CD4-positive, alpha-beta T cell treated with Interleukin-10 for 1 hour (primary cell): Measurements from ENCODE around the gene ZNF607.
"Not testable (repeated sequence)": the region's sequence is repeated elsewhere in the genome, so short reads cannot be mapped to it uniquely, and the experiment has no call there.

Experiments
- DNase-seq: peaks from one replicate; pipeline ENCODE4 v3.0.0-alpha.2; 2020

Gene ZNF607

DNA sequence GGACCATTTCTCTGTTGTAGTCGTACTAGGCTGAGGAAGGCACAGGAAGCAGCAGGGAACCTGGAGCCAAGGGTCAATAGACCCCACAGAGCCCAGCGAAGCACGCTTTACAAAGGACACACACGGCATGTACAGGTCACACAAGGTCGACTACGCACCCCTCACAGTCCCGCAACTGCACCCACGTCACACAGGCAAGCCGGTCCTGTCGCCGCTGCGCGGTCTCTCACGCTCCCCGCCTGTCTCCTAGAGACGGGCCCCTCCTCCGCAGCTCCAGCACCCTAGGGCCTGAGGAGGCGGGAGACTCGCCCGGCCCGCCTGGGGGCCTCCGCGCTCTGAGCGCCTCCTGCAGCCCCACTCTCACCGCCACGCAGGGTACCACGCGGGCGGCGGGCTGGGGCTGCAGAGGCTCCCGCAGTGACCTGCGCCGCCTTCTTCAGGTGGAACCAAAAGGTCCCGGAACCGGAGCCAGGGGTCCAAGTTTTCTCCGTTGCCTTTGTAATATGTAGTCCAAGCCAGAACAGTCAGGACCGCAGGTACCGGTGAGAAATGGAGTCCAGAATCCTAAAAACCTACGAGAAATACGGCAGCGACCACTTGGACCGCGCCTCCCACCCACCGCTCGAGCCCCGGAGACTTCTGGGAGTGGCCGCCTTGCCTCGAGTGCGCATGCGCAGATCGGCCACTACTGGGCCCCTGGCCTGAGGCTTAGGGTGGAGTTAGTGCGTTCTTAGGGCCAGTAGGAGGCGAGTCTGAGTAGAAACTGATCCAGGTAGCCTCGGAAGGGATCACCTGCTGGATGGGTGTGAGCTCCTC is at the start of gene ZNF607:
ZNF607 (minus strand) TSS at position 651 of the 816 bp plus-strand sequence. CDS start 8,143 bp downstream, outside the sequence.
- peak; percentile 89 for DNase-seq

DNA sequence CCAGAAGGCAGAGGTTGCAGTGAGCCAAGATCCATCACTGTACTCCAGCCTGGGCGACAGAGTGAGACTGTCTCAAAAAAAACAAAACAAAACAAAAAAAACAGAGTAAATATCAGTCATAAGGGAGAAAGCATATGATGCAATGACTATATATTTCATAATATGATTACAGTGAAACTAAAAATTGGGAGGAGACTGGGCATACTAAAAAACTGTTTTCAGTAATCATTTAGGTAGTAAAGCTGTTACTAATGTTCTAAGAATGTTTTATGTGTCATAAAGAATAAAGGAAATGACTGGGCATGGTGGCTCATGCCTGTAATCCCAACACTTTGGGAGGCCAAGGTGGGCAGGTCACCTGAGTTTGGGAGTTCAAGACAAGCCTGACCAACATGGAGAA is 43.9 kb upstream of the ZNF607 start:
- DNase-seq: no peak

DNA sequence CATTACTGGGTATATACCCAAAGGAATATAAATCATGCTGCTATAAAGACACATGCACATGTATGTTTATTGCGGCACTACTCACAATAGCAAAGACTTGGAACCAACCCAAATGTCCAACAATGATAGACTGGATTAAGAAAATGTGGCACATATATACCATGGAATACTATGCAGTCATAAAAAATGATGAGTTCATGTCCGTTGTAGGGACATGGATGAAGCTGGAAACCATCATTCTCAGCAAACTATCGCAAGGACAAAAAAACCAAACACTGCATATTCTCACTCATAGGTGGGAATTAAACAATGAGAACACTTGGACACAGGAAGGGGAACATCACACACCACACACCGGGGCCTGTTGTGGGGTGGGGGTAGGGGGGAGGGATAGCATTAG is 38.1 kb upstream of the ZNF607 start:
- DNase-seq: not testable (repeated sequence)

DNA sequence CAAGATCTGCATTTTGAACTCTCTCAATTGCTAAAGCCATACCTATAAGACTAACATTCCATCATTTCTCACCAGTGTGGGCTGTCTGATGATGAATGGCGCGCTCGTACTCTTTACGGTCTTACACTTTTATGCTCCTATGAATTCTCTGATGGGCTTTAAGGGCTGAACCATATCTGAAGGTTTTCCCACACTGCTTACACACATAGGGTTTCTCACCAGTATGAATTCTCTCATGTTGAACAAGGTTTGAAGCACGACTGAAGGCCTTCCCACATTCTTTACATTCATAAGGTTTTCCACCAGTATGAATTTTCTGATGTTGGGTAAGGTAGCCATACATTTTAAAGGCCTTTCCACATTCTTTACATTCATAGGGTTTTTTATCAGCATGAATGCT is 18.8 kb upstream of the ZNF607 start:
- no peak for DNase-seq

DNA sequence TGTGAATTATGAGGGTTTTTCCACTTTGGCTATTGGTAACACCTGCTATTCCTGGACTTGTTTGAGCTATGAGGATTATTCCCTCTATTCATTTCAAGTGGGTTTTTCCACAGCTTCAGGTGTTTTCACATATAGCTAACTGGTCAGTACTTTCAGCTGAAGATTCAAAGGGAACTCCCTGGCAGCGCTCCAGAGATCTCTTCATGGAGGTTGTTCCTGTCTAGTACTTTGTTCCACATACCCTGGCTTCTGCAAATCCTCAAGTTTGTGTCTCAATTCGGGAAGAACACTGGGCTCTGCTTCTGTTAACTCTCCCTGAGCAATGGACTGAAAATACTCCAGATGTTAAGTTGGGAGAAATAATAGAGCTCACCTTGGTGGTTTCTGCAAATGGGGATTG is 5.6 kb upstream of the ZNF607 start:
- no peak for DNase-seq

DNA sequence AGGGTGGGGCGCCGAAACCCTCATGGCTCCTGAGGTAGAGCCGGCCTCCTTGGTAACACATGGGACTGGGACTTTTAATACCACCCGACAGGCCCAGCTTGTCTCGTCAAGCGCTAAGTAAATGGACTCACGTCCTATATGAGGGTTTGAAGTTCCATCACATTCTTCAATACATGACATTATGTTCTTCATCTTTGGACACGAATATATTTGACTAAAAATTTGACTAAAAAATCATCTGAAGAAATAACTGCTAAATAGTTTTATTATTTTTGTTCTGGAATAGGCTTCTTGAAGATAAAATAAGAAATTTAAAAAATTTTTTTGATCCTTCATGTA is 335 bp upstream of the ZNF607 start:
- DNase-seq: no peak

DNA sequence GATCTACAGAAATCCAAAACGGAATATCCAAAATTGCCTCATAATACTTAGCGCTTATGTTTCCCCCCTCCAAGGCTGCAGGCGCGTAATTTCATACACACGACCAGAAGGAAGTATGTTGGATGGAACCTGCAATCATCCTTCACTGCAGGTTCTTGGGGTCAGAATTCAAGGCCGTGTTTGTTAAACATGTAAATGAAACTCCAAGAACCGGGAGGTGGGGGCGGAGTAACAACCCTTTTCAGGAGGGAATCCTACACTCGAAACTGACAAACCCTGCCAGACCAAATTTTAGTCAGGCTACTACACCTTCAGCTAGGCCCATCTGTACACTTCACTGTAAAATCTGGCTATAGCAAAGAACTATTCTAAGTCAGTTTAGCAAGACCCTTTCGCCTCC is 1.3 kb downstream of the ZNF607 start:
- DNase-seq: no peak

DNA sequence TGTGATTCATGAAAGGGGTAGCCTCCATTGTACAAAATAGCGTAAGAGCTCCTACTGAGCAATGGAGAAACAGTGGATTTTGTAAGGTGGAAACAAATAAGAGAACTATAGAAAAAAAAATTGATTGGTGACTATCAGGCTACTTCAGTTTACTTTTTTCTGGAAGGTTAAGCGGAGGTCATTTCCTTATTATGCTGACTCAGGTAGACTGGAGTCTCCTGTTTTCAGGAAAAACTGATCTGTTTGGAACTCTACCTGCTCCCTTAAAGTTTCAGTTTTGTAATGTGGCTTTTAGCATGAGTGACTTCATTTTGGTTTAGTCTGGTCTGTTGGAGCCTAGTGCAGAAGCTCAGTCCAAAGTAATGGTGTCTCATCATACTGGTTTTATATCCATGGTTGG is 3.4 kb downstream of the ZNF607 start:
- no peak for DNase-seq

DNA sequence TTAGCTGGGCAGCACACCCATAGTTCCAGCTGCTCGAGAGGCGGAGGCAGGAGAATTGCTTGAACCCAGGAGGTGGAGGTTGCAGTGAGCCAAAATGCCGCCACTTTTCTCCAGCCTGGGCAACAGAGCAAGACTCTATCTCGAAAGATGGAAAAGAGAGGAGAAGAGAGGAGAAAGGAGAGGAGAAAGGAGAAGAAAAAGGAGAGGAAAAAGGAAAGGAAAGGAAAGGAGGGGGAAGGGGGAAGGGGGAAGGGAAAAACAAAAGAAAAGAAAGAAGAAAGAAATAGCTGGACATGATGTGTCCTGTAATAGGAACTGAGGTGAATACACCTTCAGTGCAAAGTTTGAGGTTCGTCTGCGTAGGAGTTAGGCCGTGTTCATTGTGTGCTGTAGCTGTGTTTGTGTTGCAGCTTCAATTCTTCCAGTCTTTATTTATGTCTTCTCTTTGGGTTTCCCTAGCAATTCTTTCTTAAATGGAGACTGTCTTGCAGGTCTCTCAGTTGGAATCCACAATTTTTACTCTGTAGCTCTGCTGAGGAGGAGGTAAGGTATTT is 13.4 kb downstream of the ZNF607 start:
- no peak for DNase-seq

DNA sequence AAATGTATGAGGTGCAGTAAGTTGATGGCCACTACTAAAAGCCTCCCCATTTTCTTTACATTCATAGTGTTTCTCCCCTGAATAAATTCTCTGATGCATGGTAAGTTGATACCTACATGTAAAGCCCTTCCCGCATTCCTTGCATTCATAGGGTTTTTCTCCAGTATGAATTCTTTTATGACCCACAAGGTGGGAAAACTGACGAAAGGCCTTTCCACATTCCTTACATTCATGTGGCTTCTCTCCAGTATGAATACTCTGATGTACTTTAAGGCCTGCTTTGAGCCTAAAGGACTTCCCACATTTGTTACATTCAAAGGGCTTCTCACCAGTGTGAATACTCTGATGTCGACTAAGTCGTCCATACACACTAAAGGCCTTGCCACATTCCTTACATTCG is 20.5 kb downstream of the ZNF607 start:
- DNase-seq: no peak

DNA sequence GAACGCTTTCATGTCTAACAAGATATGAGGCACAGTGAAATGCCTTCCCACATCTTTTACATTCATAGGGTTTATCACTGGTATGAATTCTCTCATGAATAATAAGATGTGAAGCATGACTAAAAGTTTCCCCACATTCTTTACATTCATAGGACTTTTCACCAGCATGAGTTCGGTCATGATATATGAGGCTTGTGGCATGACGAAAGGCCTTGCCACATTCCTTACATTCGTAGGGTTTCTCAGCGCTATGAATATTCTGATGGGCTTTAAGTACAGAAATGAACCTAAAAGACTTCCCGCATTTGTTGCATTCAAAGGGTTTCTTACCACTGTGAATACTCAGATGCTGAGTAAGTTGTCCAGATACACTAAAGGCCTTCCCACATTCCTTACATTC is 21.3 kb downstream of the ZNF607 start:
- no peak for DNase-seq

DNA sequence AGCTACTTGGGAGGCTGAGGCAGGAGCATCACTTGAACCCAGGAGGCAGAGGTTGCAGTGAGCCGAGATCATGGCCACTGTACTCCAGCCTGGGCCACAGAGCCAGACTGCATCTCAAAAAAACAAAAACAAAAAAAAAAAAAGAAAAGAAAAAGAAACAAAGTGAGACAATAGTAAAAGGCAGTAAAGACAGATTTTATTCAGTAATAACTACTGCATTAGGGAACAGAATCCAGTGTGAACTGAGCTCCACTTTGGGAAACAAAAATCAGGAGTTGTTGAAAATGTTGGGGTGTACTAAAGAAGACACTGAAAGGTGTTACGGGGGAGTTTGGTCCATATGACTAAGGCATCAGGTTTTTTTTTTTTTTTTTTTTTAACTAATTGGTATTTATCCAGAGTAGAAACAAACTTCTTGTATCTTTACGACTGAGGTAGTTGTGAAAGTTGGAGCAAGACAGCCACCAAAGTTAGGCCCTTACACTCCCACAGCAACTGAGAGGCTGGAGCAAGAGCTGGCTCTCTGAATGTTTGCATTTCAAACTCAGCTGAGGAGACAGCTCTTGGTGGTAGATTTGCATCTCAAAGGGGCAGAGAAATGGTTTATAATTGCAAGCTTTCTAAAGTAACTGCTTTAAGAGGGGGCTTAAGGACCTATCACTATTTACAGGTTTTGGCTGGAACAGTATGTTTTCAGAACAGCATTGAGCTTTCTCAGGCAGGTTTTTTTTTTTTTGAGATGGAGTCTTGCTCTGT is 24.2 kb downstream of the ZNF607 start:
- no peak for DNase-seq

DNA sequence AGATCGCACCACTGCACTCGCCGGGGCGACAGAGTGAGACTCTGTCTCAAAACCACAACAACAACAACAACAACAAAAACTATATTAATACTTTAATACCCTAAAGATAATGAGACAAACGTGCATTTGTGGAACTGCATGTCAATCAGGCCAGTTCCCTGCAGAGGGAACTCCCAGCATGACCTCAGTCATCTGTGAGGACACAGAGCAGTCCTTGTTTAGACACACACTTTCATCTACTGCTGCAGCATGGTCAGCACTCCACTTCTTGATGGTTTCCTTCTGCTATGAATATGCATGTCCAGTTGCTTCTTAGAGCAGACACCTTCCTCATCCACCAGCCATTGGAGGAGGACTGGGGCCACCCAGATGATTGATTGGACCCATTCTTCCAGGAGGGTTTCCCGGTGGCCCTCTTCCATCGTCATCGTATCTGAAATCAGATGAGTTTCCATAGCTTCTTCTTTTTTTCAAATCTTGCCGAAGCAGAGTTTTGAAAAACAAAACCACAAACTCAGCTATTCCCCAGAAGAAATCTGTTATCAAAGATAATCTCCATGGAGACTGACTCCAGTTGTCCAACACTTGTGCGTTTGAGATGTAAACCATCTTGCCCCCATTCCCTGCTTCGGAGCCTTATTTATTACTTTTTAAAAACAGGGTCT is 26.5 kb downstream of the ZNF607 start:
- DNase-seq: no peak

DNA sequence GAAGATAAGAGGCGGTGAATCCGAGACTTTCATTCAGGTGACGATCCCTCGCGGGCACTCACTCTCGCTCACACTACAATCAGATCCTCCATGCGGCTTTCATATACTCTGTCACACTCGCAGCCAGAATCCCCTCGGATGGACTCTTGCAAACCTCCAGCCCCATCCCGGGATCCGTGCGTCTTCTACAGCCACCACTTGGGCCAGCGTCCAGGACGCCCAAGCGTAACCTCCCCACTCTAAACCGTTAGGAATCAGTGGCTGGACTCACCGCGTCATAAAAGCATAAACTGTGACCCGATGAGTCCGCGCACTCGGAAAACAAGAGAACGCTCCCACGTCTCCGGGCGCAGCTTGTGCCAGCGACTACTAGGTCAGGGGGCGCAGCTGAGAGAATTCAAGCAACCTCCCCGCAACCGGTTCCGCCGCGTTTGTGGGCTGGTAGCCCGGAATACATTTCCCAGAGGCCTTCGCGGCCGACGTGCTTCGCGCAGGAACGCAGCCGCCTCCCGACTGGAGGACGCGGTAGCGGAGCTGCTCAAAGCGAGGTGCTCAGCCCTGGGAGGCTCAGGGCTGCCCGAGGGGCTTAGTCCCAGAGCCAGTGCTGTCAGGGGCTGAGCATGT is 27.6 kb downstream of the ZNF607 start:
- DNase-seq: peak; percentile 84

DNA sequence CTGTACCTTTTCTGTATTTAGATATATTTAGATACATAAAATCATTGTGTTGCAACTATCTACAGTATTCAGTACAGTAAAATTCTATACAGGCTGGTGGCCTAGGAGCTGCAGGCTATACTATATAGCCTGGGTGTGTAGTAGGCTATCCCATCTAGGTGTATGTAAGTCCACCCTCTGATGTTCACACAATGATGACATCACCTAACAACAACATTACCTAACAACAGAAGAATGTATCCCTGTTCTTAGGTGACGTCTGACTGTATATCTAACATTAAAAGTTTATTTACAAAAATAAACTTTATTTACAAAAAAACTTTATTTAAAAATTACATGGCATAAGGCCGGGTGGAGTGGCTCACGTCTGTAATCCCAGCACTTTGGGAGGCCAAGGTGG is 36.0 kb downstream of the ZNF607 start:
- DNase-seq: no peak

DNA sequence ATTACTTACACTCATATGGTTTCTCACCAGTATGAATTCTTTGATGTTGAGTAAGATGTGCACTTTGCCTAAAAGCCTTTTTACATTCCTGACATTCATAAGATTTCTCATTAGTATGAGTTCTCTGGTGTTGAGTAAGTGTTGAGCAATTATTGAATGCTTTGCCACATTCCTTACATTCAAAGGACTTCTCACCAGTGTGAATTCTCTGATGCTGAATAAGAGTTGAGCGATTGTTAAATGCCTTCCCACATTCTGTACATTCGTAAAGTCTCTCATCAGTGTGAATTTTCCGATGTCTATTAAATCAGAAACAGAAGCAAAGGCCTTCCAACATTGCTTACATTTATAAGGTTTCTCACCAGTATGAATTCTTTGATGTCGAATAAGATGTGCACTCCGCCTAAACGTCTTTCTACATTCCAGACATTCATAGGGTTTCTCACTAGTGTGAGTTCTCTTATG is 50.1 kb downstream of the ZNF607 start:
- DNase-seq: no peak

DNA sequence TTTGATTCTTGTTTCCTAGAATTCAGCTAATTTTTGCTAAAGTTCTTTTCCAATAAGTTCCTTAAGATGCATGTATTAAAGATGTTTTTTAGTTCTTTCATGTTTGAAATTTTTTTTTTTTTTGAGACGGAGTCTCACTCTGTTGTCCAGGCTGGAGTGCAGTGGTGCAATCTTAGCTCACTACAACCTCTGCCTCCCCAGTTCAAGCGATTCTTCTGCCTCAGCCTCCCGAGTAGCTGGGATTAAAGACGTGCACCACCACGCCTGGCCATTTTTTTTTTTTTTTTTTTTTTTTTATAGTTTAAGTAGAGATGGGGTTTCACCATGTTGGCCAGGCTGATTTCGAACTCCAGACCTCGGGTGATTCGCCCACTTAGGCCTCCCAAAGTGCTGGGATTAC is 62.4 kb downstream of the ZNF607 start:
- DNase-seq: not testable (repeated sequence)

DNA sequence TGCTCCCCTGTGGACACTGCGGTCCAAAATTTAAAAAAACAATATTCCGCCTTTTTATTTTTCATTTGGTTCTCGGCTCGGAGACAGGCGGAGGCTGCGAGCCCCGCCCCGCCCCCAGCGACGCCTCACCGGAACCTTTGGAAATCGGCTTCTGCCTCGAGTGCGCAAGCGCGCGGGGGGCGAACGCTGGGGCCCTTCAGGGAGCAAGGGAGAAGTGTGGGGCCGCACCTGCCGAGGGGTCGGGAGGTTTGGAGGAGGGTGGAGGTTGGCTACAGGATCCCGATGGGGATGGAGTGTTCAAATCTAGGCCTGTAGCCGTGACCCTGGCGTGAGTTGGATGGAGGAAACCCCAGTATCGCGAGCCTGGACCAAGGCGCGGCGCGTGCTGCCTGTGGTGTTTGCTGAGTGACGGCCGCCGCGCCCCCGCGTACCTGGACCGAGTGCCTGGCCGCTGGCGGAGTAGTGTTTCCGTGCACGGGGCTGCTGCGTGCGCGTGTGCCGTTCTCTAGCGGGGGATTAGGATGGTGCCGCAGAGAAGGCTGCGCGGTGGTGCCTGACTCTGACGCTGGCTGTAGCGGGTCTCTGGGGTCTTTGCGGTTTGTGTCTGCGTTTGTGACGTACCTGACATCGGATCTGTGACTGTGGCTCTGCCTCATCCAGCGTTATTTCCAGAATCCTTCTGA is 63.7 kb downstream of the ZNF607 start:
- DNase-seq: peak; percentile 84

DNA sequence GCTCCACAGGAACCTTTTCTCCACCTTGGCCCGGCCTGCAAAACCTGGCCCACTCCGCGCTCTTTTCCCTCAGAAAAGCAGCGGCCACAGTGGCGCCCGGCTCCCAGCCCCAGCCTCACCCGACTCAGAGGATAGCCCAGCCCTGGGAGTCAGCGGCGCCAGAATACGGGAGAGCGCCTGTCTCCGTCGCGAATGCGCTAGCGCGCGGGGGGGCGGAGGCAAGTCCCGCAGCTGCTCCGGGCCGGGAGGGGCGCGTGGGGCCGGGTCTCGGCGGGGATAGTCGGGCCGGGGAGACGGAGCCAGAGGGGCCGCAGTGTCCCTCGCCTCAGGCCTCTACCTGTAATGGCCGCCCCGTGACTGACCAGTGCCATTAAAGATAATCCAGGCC is 64.3 kb downstream of the ZNF607 start, which contains the start of gene ZFP30:
ZFP30 (minus strand) TSS at position 165 of the 388 bp plus-strand sequence. CDS start 7,643 bp downstream, outside the sequence.
- DNase-seq: peak; percentile 71

DNA sequence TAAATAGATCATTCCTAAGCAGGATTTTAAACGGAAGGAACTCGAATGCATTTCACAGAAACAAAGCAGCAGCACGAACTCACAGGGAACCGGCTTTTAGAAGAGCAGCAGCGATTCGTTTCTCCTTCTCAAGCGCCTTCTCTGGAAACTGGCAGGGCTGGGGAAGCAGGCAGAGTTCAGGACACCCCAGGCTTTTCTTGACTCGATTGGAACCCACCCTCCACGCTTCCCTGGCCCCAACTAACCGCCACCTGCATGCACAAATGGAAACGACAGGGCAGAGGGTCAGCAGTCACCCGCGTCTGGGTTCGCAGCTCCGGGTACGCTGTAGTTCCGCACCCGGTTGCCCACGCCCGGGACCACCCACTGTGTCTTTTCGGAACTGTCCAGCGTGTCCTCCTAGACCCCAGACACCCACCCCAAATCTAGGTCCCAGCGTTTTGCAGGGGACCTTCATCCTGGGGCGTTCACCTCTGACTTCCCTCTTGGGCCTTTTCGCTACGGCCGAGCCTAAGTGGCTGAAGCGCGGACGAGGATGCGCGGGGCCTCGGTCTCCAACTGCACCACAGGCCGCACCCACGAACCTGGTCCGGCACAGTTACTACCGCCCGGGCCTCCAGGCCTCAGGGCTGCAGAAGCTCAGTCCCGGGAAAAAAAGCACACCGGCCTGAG is 64.8 kb downstream of the ZNF607 start:
- peak; percentile 18 for DNase-seq

DNA sequence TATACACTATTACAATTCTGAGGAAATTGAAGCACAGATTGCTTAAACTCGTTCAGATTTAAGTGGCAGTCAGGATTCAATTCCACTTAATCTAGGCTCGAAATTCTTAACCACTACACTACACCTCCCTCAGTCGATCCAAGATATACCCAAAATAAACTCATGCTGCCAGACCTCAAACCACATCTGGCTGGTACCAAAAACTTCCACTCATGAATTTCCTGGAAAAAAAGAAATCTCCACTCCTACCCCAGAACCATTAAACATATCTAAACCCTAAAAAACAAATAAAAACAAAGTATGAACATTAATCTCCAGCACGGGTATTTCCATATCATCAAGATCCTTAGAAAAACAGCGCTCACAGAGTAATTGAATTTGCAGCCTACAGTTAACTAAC is 65.4 kb downstream of the ZNF607 start:
- no peak for DNase-seq
